K562 (cell line): ENCODE results near the gene EFR3B. TPM values are rescaled to one million over a fixed set of nuclear protein-coding genes. Genes with fewer than 3 reads are reported as not detected.

Experiments
- ATAC-seq: fragments of 200-7000 bp; cut with Tn5 transposase; 3 replicates; pipeline ENCODE4 v1.9.1; 2020; ENCODE audit warnings: moderate library complexity
- BruUV-seq: library from RNA; stranded (reverse); fragments of 400-500 nt; replicated peaks from 2 replicates; lab custom pipeline; 2021; lab: Mats Ljungman, UMichigan
- CTCF ChIA-PET: fragments of 300-600 bp; formaldehyde crosslinking; extraction: SDS; loops from one replicate; lab custom pipeline; 2021; ENCODE audit warnings: low intra/inter-chr PET ratio; lab: Yijun Ruan, JAX
- POLR2A ChIA-PET: fragments of 300-600, 350-650 bp; sonication (Branson Sonifier 250); formaldehyde crosslinking; extraction: SDS; loops from one replicate; lab custom pipeline; 2021; ENCODE audit warnings: antibody characterized with exemption, inconsistent platforms; lab: Yijun Ruan, JAX
- DNase-seq, 4 experiments: peaks; one replicate each; pipeline versions ENCODE4 v3.0.0 to v3.0.0-alpha.2; 2011 to 2018; ENCODE audit warnings: low spot score in 3 of 4, mixed read lengths in 3 of 4; ENCODE audit errors: extremely low read depth in 1 of 4
- FAIRE-seq: peaks from 2 replicates; lab custom pipeline; 2011; peaks lifted over from hg19 to GRCh38; lab: Jason Lieb, UNC
- H2AFZ ChIP-seq: 2 replicates; pipeline ENCODE4 v1.6.0; 2011; ENCODE audit warnings: low read depth, low read length, control low read depth, inconsistent platforms
- H3K27ac ChIP-seq: fragments of 200-600 bp; 3 replicates; pipeline ENCODE4 v1.8.0; 2011; ENCODE audit warnings: low read depth, mild to moderate bottlenecking, control low read depth, inconsistent platforms, low read length, moderate library complexity, mixed read lengths; ENCODE audit errors: extremely low read depth
- H3K27me3 ChIP-seq, 2 experiments: fragments of 300-600 bp in 1 of 2; 2 replicates in 1 of 2; 3 replicates in 1 of 2; pipeline versions ENCODE4 v1.6.0 to v1.8.0; 2011; ENCODE audit warnings: inconsistent platforms in 2 of 2, low read length in 2 of 2, mild to moderate bottlenecking in 1 of 2, mixed read lengths in 1 of 2, moderate library complexity in 1 of 2; ENCODE audit not compliant: control insufficient read depth in 2 of 2, insufficient read depth in 2 of 2
- H3K36me3 ChIP-seq: fragments of 300-600 bp; 3 replicates; pipeline ENCODE4 v1.8.0; 2011; ENCODE audit warnings: mild to moderate bottlenecking, low read length, inconsistent platforms; ENCODE audit not compliant: control insufficient read depth, insufficient read depth
- H3K4me1 ChIP-seq, 2 experiments: fragments of 200-600 bp in 1 of 2; replicated peaks in 1 of 2; 2 replicates in 1 of 2; 3 replicates in 1 of 2; pipeline versions ENCODE4 v1.5.1 to v1.8.0; 2011; ENCODE audit warnings: inconsistent platforms in 2 of 2, low read length in 2 of 2, mild to moderate bottlenecking in 1 of 2, mixed read lengths in 1 of 2, moderate library complexity in 1 of 2; ENCODE audit not compliant: control insufficient read depth in 2 of 2, insufficient read depth in 2 of 2
- H3K4me2 ChIP-seq: 2 replicates; pipeline ENCODE4 v1.6.1; 2011; ENCODE audit warnings: low read length, control low read depth, inconsistent platforms, mixed read lengths; ENCODE audit not compliant: insufficient read depth
- H3K4me3 ChIP-seq: fragments of 200-600 bp; sonication (generic), shearing (Covaris generic); 2 replicates; pipeline ENCODE4 v1.5.1; 2016; ENCODE audit warnings: control low read depth, inconsistent platforms
- H3K79me2 ChIP-seq: fragments of 200-600 bp; 3 replicates; pipeline ENCODE4 v1.8.0; 2011; ENCODE audit warnings: low read length, inconsistent platforms; ENCODE audit not compliant: control insufficient read depth, insufficient read depth
- H3K9ac ChIP-seq, 2 experiments: 2 replicates each; pipeline versions ENCODE4 v1.6.0 to v1.6.1; 2011; ENCODE audit warnings: low read depth in 2 of 2, low read length in 2 of 2, control low read depth in 1 of 2, inconsistent platforms in 1 of 2, mild to moderate bottlenecking in 1 of 2, mixed read lengths in 1 of 2; ENCODE audit not compliant: insufficient read depth in 1 of 2
- H3K9me1 ChIP-seq: one replicate; pipeline ENCODE4 v1.6.0; 2011; ENCODE audit warnings: inconsistent platforms, mild to moderate bottlenecking, low read length, moderate library complexity; ENCODE audit not compliant: control insufficient read depth, insufficient read depth
- H3K9me3 ChIP-seq: replicated peaks from 2 replicates; pipeline ENCODE4 v1.5.1; 2011; ENCODE audit warnings: low read depth, low read length, inconsistent platforms; ENCODE audit not compliant: control insufficient read depth, insufficient read depth
- H4K20me1 ChIP-seq: replicated peaks from 2 replicates; pipeline ENCODE4 v1.6.1; 2011; ENCODE audit warnings: low read length, inconsistent platforms, mixed read lengths; ENCODE audit not compliant: control insufficient read depth, insufficient read depth
- E2F5 ChIP-seq: sonication (generic); formaldehyde crosslinking; IDR thresholded peaks from 2 replicates; pipeline ENCODE4 v1.8.0; 2022; ENCODE audit warnings: mild to moderate bottlenecking, missing genetic modification reagents
- GABPB2 ChIP-seq: fragments of 250-450 bp; sonication (Bioruptor Pico); conservative IDR thresholded peaks from 2 replicates; pipeline ENCODE4 v1.5.1; 2021; ENCODE audit warnings: mild to moderate bottlenecking
- SOX6 ChIP-seq: fragments of 450-650 bp; IDR thresholded peaks from 2 replicates; pipeline ENCODE4 v1.6.1; 2014; ENCODE audit warnings: mild to moderate bottlenecking
- ZNF282 ChIP-seq: sonication (generic); formaldehyde crosslinking; IDR thresholded peaks from 2 replicates; pipeline ENCODE4 v1.8.1; 2023; ENCODE audit warnings: missing genetic modification reagents
- ZNF398 ChIP-seq: fragments of 250-450 bp; sonication (Bioruptor Pico); IDR thresholded peaks from 2 replicates; pipeline ENCODE4 v1.8.0; 2021; ENCODE audit warnings: moderate library complexity, mild to moderate bottlenecking, inconsistent platforms
- ZNF699 ChIP-seq: fragments of 250-450 bp; sonication (Bioruptor Pico); IDR thresholded peaks from 2 replicates; pipeline ENCODE4 v1.8.0; 2021; ENCODE audit warnings: mild to moderate bottlenecking, moderate library complexity; ENCODE audit not compliant: insufficient replicate concordance
- WGBS: fragments of 100-300 bp; shearing (Covaris generic); methylation state at CpG from one replicate; pipeline ENCODE4 v1.1.6; 2016; ENCODE audit warnings: low coverage, mixed read lengths; ENCODE audit not compliant: insufficient coverage; ENCODE audit errors: missing lambda C conversion rate; 5-methylcytosine and 5-hydroxymethylcytosine counted together
- in situ Hi-C: fragments of 300-500 bp; cut with MboI; formaldehyde crosslinking; loops from 4 replicates; pipeline ENCODE4 v1.15.0; 2018; ENCODE audit warnings: inconsistent platforms, mixed read lengths
- intact Hi-C: fragments of 100-400 bp; cut with micrococcal nuclease; formaldehyde crosslinking; loops from 2 replicates; pipeline ENCODE4 v1.14.2; 2022
- polyA plus RNA-seq, 8 experiments: library from polyadenylated mRNA; depleted of rRNA in 4 of 8; stranded (reverse) in 5 of 8; unstranded in 3 of 8; fragments of >200 nt; fragmentation: Nextera tagmentation in 2 of 8; fragmentation: Illumina TruSeq in 1 of 8; extraction: Ambion mirVana in 2 of 8; extraction: Trizol in 1 of 8; gene quantifications; 2 replicates each; pipeline versions ENCODE4 v1.2.1 to v1.2.3, GENCODE V29; 2011 to 2014; ENCODE audit warnings: inconsistent platforms in 1 of 8, missing spikeins in 1 of 8
- total RNA-seq, 7 experiments: library from RNA; depleted of rRNA in 6 of 7; stranded (reverse); fragments of >200 nt in 6 of 7; fragmentation: Illumina TruSeq in 2 of 7; extraction: Trizol in 2 of 7; gene quantifications; 2 replicates each; pipeline versions ENCODE4 v1.2.1 to v1.2.3, GENCODE V29; 2011 to 2021; ENCODE audit warnings: low replicate concordance in 1 of 7

The EFR3B gene
- total and polyA plus RNA-seq, 9 of the 15 experiments (the other 6 are each of a cell fraction or from before 2014, with no cell fraction given): not detected

GRCh38 chr2:25123682-25124081, 81.8 kb downstream of the EFR3B start:
- Histone ChIP-seq H4K20me1 (no peaks in the 10 kb centered on the region; the same call in none of the 2 replicates), H3K36me3 (no peaks in the 10 kb centered on the region), H3K9me3 (no peaks in the 10 kb centered on the region), H2AFZ (no peak overlapping the region), H3K4me3 (no peak overlapping the region), H3K9me1 (no peaks in the 10 kb centered on the region), H3K4me1 (no peaks in the 10 kb centered on the region; a peak in 1 of 5 replicates), H3K27me3 (peaks cover 44 to 66% of the 10 kb centered on the region in 2 experiments), H3K79me2 (no peaks in the 10 kb centered on the region), H3K9ac (no peak overlapping the region), H3K4me2 (no peak overlapping the region), H3K27ac (no peak overlapping the region)
- in situ Hi-C loops (loop anchor here (10.0 kb wide), 1 partner anchor 719 kb away; no protein-coding TSS in a partner anchor), intact Hi-C loops (no loop called here)
- ChIA-PET CTCF (no interaction called here), POLR2A (no interaction called here)
- DNase-seq (no peak), ATAC-seq (no peak), FAIRE-seq (no peak)
- TF ChIP-seq SOX6 (no peak), ZNF282 (CRISPR knock-in tag) (no peak), ZNF699 (CRISPR knock-in tag) (no peak), ZNF398 (no peak), GABPB2 (no peak), E2F5 (CRISPR knock-in tag) (no peak)
- no TSS peak for BruUV-seq
- WGBS: 2% methylated on average over 5 of the region's 5 CpGs
